ENCODE data around the gene RPIA. TPM values are rescaled to one million over a fixed set of nuclear protein-coding genes. Genes with fewer than 3 reads are reported as not detected.

RPIA gene
- total RNA-seq, 2 experiments from 2014 or later, result 31.6 to 68.1 TPM

GRCh38 chr2:88711289-88711688 lies 19.8 kb downstream of the RPIA start:
- DNase-seq (ENCODE audit: low spot score), result no peak
- Histone ChIP-seq H3K4me3 (ENCODE audit: low read depth, low read length, poor library complexity, severe bottlenecking) (no peak overlapping the region), H3K9me2 (ENCODE audit: insufficient read depth, low read length) (no peaks in the 10 kb centered on the region), H2AFZ (ENCODE audit: low read length) (no peak overlapping the region), H3K79me2 (ENCODE audit: insufficient read depth, low read depth, low read length) (0 out of 2 replicates have a peak, but pooled peaks cover 3% of the 10 kb centered on the region), H3K27ac (ENCODE audit: low read depth, low read length, poor library complexity, severe bottlenecking) (no peak overlapping the region), H3K4me1 (ENCODE audit: insufficient read depth, low read length, poor library complexity, severe bottlenecking) (no peaks in the 10 kb centered on the region), H3K4me2 (ENCODE audit: low read length) (no peak overlapping the region), H4K20me1 (ENCODE audit: insufficient read depth, low read length) (no peaks in the 10 kb centered on the region), H3K9me3 (ENCODE audit: low read length) (no peaks in the 10 kb centered on the region), H3K36me3 (ENCODE audit: insufficient read depth, low read length) (peaks cover 61% of the 10 kb centered on the region)
- no peak for TF ChIP-seq CTCF (conservative IDR thresholded peaks at IDR 0.05; ENCODE audit: low read length)
- TF ChIP-seq EZH2phosphoT487 (IDR thresholded peaks at IDR 0.05; ENCODE audit: borderline replicate concordance, low read depth, low read length), result no peak
- POLR2A ChIA-PET, result interaction anchor here (1.1 to 2.0 kb wide), 3 partner anchors 10 to 18 kb away, joined by 5 to 10 read pairs (median 9); no protein-coding TSS in a partner anchor
- intact Hi-C loops (cut with micrococcal nuclease; ENCODE audit: unreplicated experiment), result no loop called here
- no TSS peak for BruUV-seq (replicated peaks)
- CTCF ChIA-PET (ENCODE audit: unreplicated experiment), result interaction anchor here (1.5 kb wide), 1 partner anchor 18 kb away, joined by 3 read pairs; no protein-coding TSS in a partner anchor

GRCh38 chr2:88711897-88712296 lies 20.4 kb downstream of the RPIA start:
- DNase-seq (ENCODE audit: low spot score), result no peak
- Histone ChIP-seq H2AFZ (ENCODE audit: low read length) (no peak overlapping the region), H3K9me2 (ENCODE audit: insufficient read depth, low read length) (no peaks in the 10 kb centered on the region), H3K4me1 (ENCODE audit: insufficient read depth, low read length, poor library complexity, severe bottlenecking) (no peaks in the 10 kb centered on the region), H3K4me2 (ENCODE audit: low read length) (no peak overlapping the region), H3K4me3 (ENCODE audit: low read depth, low read length, poor library complexity, severe bottlenecking) (no peak overlapping the region), H3K9me3 (ENCODE audit: low read length) (no peaks in the 10 kb centered on the region), H3K79me2 (ENCODE audit: insufficient read depth, low read depth, low read length) (peaks cover 3% of the 10 kb centered on the region; the same call in 1 of the 2 replicates), H3K36me3 (ENCODE audit: insufficient read depth, low read length) (peaks cover 62% of the 10 kb centered on the region), H3K27ac (ENCODE audit: low read depth, low read length, poor library complexity, severe bottlenecking) (no peak overlapping the region), H4K20me1 (ENCODE audit: insufficient read depth, low read length) (no peaks in the 10 kb centered on the region)
- CTCF ChIA-PET (ENCODE audit: unreplicated experiment), result interaction anchor here (1.5 kb wide), 1 partner anchor 18 kb away, joined by 3 read pairs; no protein-coding TSS in a partner anchor
- intact Hi-C loops (cut with micrococcal nuclease; ENCODE audit: unreplicated experiment), result no loop called here
- BruUV-seq (replicated peaks), result no TSS peak
- no peak for TF ChIP-seq CTCF (conservative IDR thresholded peaks at IDR 0.05; ENCODE audit: low read length)
- TF ChIP-seq EZH2phosphoT487 (IDR thresholded peaks at IDR 0.05; ENCODE audit: borderline replicate concordance, low read depth, low read length), result no peak
- POLR2A ChIA-PET, result interaction anchor here (1.1 to 2.0 kb wide), 3 partner anchors 11 to 19 kb away, joined by 5 to 10 read pairs (median 9); no protein-coding TSS in a partner anchor

GRCh38 chr2:88713408-88713807 lies 21.9 kb downstream of the RPIA start:
- Histone ChIP-seq H3K9me2 (ENCODE audit: insufficient read depth, low read length) (no peaks in the 10 kb centered on the region), H3K79me2 (ENCODE audit: insufficient read depth, low read depth, low read length) (peaks cover 3% of the 10 kb centered on the region; the same call in 1 of the 2 replicates), H3K4me3 (ENCODE audit: low read depth, low read length, poor library complexity, severe bottlenecking) (no peak overlapping the region), H2AFZ (ENCODE audit: low read length) (no peak overlapping the region), H3K27ac (ENCODE audit: low read depth, low read length, poor library complexity, severe bottlenecking) (no peak overlapping the region), H3K4me1 (ENCODE audit: insufficient read depth, low read length, poor library complexity, severe bottlenecking) (no peaks in the 10 kb centered on the region), H3K4me2 (ENCODE audit: low read length) (no peak overlapping the region), H3K9me3 (ENCODE audit: low read length) (peaks cover 4% of the 10 kb centered on the region), H3K36me3 (ENCODE audit: insufficient read depth, low read length) (peaks cover 66% of the 10 kb centered on the region), H4K20me1 (ENCODE audit: insufficient read depth, low read length) (no peaks in the 10 kb centered on the region)
- BruUV-seq (replicated peaks), result no TSS peak
- no peak for TF ChIP-seq CTCF (conservative IDR thresholded peaks at IDR 0.05; ENCODE audit: low read length)
- TF ChIP-seq EZH2phosphoT487 (IDR thresholded peaks at IDR 0.05; ENCODE audit: borderline replicate concordance, low read depth, low read length), result no peak
- POLR2A ChIA-PET, result interaction anchor here (0.6 to 1.2 kb wide), 5 partner anchors 9 to 64 kb away, joined by 3 to 6 read pairs (median 4); no protein-coding TSS in a partner anchor
- intact Hi-C loops (cut with micrococcal nuclease; ENCODE audit: unreplicated experiment), result no loop called here
- DNase-seq (ENCODE audit: low spot score), result no peak
- CTCF ChIA-PET (ENCODE audit: unreplicated experiment), result no interaction called here
